Omental fat pad (tissue), 4 donors: ENCODE measurements around the gene SERAC1. TPM values are rescaled to one million over a fixed set of nuclear protein-coding genes. Genes with fewer than 3 reads are reported as not detected.

Experiments used
- ATAC-seq: fragments of 150-250 bp; one replicate; pipeline ENCODE4 v1.9.1; 2016; ENCODE audit warnings: mild to moderate bottlenecking, moderate library complexity; ENCODE audit not compliant: low FRiP score
- DNase-seq: peaks from one replicate; pipeline ENCODE4 v3.0.0-alpha.2; 2019; ENCODE audit warnings: low spot score
- total RNA-seq, 4 donors: library from RNA; depleted of rRNA; stranded (reverse); fragments of >200 nt; gene quantifications; one replicate each; pipeline ENCODE4 v1.1.0, GENCODE V29; 2016
- TF ChIP-seq, protein P1 (sequence below), 3 donors: fragments of 450-650 bp; IDR thresholded peaks; one replicate each; pipeline ENCODE4 v1.5.1; 2016 to 2017; ENCODE audit warnings: antibody characterized with exemption in 3 of 3, mild to moderate bottlenecking in 3 of 3, moderate library complexity in 2 of 3

The SERAC1 gene
- total RNA-seq, 4 donors from 2014 or later, result 5.8 to 8.8 (median 7.4) TPM

DNA sequence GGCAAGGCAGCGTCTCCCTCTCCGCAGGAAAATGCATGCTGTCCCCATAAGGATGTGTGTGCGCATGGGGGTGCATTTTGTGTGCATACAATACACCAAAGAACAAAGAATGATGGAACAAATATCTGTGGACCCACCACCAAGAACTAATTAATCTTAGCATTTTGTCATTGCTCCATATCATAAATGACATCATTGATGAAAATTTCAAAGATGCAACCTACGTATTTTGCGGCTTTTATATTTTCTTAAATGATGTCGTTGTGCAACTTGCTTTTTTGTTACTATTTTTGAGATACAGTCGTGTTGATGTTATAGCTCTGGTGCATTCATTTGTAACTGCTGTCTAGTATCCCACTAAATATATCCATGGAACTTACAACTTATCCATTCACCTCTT is 89.7 kb downstream of the SERAC1 start:
- DNase-seq, result no peak

DNA sequence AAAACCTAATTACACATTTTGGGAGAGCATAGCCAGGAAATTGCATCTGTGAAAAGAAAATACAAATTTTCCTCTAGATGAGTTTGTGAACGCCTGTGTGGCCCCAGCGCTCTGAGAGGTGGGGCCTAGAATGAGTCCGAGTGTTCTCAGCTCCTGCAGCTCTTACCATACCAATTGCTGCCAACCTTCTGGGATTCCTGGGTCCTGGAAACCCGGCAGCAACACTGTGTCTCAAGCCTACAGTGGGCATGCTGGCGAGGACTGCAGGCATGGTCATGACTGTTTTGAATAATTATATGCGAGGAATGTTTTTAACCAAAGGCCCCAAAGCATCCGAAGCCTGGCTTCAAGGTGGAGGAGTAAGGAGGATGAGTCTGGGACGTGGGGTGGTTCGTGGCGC is 90.4 kb downstream of the SERAC1 start:
- no peak for DNase-seq

More for the DNA sequence above, 89.7 kb downstream of the SERAC1 start:
- no peak for ATAC-seq
- TF ChIP-seq, protein P1, sequence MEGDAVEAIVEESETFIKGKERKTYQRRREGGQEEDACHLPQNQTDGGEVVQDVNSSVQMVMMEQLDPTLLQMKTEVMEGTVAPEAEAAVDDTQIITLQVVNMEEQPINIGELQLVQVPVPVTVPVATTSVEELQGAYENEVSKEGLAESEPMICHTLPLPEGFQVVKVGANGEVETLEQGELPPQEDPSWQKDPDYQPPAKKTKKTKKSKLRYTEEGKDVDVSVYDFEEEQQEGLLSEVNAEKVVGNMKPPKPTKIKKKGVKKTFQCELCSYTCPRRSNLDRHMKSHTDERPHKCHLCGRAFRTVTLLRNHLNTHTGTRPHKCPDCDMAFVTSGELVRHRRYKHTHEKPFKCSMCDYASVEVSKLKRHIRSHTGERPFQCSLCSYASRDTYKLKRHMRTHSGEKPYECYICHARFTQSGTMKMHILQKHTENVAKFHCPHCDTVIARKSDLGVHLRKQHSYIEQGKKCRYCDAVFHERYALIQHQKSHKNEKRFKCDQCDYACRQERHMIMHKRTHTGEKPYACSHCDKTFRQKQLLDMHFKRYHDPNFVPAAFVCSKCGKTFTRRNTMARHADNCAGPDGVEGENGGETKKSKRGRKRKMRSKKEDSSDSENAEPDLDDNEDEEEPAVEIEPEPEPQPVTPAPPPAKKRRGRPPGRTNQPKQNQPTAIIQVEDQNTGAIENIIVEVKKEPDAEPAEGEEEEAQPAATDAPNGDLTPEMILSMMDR (IDR thresholded peaks at IDR 0.05), result no peak

DNA sequence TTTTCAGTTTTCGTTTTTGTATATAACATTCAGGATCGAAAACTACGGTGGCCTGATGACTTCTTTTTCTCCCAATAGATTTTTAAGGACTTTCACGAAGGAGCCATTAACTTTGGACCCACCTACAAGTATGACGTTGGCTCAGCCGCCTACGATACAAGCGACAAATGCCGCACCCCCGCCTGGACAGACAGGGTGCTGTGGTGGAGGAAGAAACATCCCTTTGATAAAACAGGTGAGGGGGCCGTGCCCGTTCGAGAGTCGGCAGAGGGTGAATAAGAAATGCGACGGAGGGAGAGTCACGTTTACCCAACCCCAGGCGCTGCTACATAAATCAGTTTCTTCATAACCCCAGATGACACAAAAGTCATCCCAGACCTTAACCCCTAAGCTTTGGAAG is 91.5 kb downstream of the SERAC1 start:
- TF ChIP-seq, protein P1 (IDR thresholded peaks at IDR 0.05), result no peak
- DNase-seq (no peak), ATAC-seq (no peak)

More for the DNA sequence above, 90.4 kb downstream of the SERAC1 start:
- TF ChIP-seq, protein P1 (IDR thresholded peaks at IDR 0.05), result no peak
- no peak for ATAC-seq

GRCh38 chr6:158073776-158074175 is 94.3 kb downstream of the SERAC1 start:
- ATAC-seq, result no peak
- TF ChIP-seq, protein P1 (IDR thresholded peaks at IDR 0.05), result no peak
- no peak for DNase-seq

DNA sequence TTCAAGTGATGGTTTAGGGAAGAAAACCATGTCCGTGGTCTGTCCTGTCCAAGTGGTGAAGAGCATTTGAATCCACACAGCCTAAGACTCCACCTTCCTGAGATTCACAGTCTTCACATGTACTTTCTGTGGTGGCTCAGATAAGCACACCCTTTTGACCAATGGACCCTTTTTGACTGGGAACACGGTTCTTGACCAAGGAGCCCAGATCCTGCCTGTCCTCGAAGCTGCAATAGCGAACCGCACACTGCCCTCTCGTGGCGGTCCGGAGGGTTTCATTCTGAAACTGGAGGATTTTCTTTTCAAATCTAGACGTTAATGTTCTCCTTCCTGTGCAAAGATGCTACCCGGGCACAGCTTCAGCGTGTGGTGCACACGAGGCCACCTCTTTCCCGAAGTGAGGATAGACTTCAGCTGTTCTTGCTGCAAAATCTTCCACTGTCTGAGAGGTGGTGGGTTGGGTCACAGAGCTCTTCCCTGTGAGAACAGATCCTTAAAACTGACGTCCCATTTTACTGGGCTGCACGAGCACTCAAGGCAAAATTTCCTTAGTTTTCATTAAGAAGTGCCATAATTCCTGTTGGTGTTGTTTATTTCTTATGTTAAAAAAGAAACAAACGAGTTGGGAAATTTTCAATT is 95.9 kb downstream of the SERAC1 start:
- TF ChIP-seq, protein P1 (IDR thresholded peaks at IDR 0.05), result peak in 1 of 3 donors; percentile 36
- peak; percentile 46 for DNase-seq
- ATAC-seq, result peak; percentile 44

- ATAC-seq (no peak), DNase-seq (no peak)
- TF ChIP-seq, protein P1 (IDR thresholded peaks at IDR 0.05), result no peak
These were observed 96.7 kb downstream of the SERAC1 start for GRCh38 chr6:158071121-158072082.
